Activated CD8-positive, alpha-beta memory T cell treated with anti-CD3 and anti-CD28 coated beads for 24 hours (primary cell): ENCODE measurements around the gene VTN.
A peak's percentile ranks its signal among the peaks of the same experiment; 100 is the strongest.

Source experiments
- DNase-seq: peaks from one replicate; pipeline ENCODE4 v3.0.0-alpha.2; 2020

Gene VTN

GRCh38 chr17:28318759-28319597 is 51.1 kb downstream of the VTN start, which contains the start of gene TMEM97:
TMEM97 (plus strand) TSS chr17:28319200; CDS start chr17:28319240, 40 bp downstream.
- DNase-seq: peak; percentile 95

DNA sequence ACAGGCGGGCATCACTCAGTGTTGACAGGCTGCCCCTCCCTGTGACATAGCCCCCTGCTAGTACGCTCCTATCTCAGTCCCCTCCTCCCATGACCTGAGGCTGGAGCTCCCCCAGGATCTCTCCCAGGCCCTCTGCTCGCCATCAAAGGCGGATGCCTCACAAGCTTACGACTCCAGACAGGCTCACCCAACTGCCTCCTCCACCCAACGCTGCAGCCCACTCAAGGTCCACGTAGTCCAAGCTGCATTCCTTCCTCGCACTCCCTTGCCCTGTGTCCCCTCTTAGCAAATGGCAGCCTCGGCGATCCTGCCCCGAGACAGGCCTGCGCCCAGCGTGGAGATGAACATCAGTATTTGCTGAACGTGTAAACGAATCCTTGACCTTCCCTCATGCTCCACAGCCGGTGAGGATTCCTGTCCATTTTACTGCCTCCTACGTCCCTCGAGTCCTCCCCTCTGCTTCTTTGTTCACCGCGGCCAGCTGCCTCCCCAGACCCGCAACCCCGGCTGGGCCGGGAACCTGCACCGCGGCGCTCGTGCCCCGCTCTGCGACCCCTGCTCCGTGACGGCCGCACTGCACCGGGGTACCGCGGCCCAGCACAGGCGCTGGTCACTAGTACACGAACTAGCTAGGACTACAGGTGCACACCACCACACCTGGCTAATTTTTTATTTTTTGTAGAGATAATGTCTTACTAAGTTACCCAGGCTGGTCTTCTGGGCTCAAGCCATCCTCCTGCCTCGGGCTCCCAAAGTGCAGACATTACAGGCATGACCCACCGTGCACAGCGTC is 51.9 kb downstream of the VTN start:
- no peak for DNase-seq
